ENCODE measurements around the gene MAP7.

- TF ChIP-seq CTCF (IDR thresholded peaks at IDR 0.05) (no peak), POLR2A (IDR thresholded peaks at IDR 0.05) (no peak)
Observed at GRCh38 chr6:136411453-136412354, 138.5 kb downstream of the MAP7 start.

Data from heart left ventricle (tissue), 13 donors.